Muscle of leg (tissue), 11 donors: ENCODE results near the gene PTPRG. TPM values are rescaled to one million over a fixed set of nuclear protein-coding genes. Genes with fewer than 3 reads are reported as not detected.
A peak's percentile ranks its signal among the peaks of the same experiment; 100 is the strongest.

ENCODE experiments used
- DNase-seq: peaks from one replicate; pipeline ENCODE4 v3.0.0; 2013
- H3K27ac ChIP-seq: one replicate; pipeline ENCODE4 v1.5.1; 2013; ENCODE audit warnings: mild to moderate bottlenecking, low read length, control low read depth
- H3K27me3 ChIP-seq: one replicate; pipeline ENCODE4 v1.6.1; 2013; ENCODE audit warnings: low read length; ENCODE audit not compliant: control insufficient read depth, insufficient read depth
- H3K36me3 ChIP-seq: one replicate; pipeline ENCODE4 v1.6.1; 2013; ENCODE audit warnings: low read length; ENCODE audit not compliant: control insufficient read depth, insufficient read depth
- H3K4me1 ChIP-seq: one replicate; pipeline ENCODE4 v1.6.1; 2013; ENCODE audit warnings: low read length; ENCODE audit not compliant: control insufficient read depth, insufficient read depth
- H3K4me3 ChIP-seq: one replicate; pipeline ENCODE4 v1.5.1; 2013; ENCODE audit warnings: low read length, control low read depth
- H3K9me3 ChIP-seq: replicated peaks from 2 replicates; pipeline ENCODE4 v1.6.1; 2013; ENCODE audit warnings: low read depth, low read length; ENCODE audit not compliant: control insufficient read depth
- WGBS: methylation state at CpG from one replicate; pipeline ENCODE4 v1.1.5; 2013; ENCODE audit warnings: missing lambda C conversion rate; ENCODE audit not compliant: insufficient coverage; 5-methylcytosine and 5-hydroxymethylcytosine counted together
- polyA plus RNA-seq, 8 donors: library from polyadenylated mRNA; unstranded; fragments of 120-200 nt; gene quantifications; one replicate each; pipeline versions ENCODE4 v1.2.1 to v1.2.3, GENCODE V29; 2013; ENCODE audit warnings: inconsistent platforms in 1 of 8, low replicate concordance in 1 of 8; ENCODE audit not compliant: insufficient read length in 8 of 8, insufficient read depth in 1 of 8
- total RNA-seq: library from RNA; stranded (reverse); fragments of 120-200 nt; gene quantifications from one replicate; pipeline ENCODE4 v1.2.4, GENCODE V29; 2013

Gene PTPRG
- total and polyA plus RNA-seq, 9 donors: 15.7 to 45.7 (median 30.8) TPM

- WGBS: no CpG with 5 or more reads among the region's 1 CpG
- H3K36me3 ChIP-seq: peaks cover 4% of the 10 kb centered on the region
Observed at GRCh38 chr3:62281726-62282125, 720.4 kb downstream of the PTPRG start.

DNA sequence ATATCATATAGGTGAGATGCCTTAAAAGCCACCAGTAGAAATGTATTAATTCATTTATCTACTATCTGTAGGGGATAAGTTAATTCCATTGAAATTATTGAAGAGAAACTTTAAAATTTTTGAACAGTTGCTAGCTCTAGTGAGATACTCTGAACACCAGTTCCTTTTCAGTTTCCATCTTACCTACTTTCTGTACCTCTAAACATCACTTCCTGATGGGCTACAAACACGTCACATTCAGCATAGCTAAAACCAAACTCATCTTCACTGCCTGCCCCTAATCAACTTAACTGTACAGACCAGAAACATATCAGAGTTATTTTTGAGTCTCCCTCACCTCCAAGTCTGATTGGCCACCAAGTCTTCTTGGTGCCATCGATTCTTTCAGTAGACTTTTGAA lies 723.1 kb downstream of the PTPRG start:
- no peak overlapping the region for H3K4me3 ChIP-seq
- no peak for DNase-seq
- no peak overlapping the region for H3K27ac ChIP-seq
- WGBS: 91% methylated on average over 2 of the region's 2 CpGs
- no peaks in the 10 kb centered on the region for H3K27me3 ChIP-seq
- no peaks in the 10 kb centered on the region for H3K9me3 ChIP-seq
- H3K4me1 ChIP-seq: no peaks in the 10 kb centered on the region
- H3K36me3 ChIP-seq: peaks cover 2% of the 10 kb centered on the region

More at GRCh38 chr3:62281726-62282125, 720.4 kb downstream of the PTPRG start:
- Histone ChIP-seq H3K9me3 (no peaks in the 10 kb centered on the region), H3K27me3 (no peaks in the 10 kb centered on the region), H3K4me1 (no peaks in the 10 kb centered on the region), H3K4me3 (no peak overlapping the region), H3K27ac (no peak overlapping the region)
- no peak for DNase-seq

DNA sequence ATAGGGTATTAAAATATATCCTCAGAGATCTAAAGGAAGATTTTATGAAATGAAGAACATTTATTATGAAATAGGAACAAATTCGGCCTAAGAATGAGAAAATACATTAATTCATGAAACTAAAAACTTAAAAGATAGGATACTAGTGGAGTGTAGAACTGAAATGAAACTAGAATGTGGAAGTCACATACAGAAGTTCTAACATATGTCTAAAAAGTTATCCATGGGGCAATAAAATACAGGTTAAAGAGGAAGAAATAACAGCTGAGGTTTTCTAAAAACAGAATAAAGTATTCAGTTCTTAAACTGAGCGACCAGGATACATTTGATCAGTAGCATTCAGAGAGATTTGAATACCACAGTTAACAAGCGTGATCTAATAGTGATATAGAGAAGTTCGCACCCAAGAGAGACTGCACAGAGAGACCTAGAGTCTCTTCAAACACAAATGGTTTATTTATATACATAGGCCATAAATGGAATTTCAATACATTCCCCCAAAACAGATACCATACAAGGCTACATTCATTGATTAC lies 726.1 kb downstream of the PTPRG start:
- H3K27ac ChIP-seq: no peak overlapping the region
- no peaks in the 10 kb centered on the region for H3K9me3 ChIP-seq
- peaks cover 1% of the 10 kb centered on the region for H3K36me3 ChIP-seq
- no peak for DNase-seq
- H3K27me3 ChIP-seq: no peaks in the 10 kb centered on the region
- H3K4me1 ChIP-seq: no peaks in the 10 kb centered on the region
- H3K4me3 ChIP-seq: no peak overlapping the region
- no CpG with 5 or more reads among the region's 4 CpGs for WGBS

DNA sequence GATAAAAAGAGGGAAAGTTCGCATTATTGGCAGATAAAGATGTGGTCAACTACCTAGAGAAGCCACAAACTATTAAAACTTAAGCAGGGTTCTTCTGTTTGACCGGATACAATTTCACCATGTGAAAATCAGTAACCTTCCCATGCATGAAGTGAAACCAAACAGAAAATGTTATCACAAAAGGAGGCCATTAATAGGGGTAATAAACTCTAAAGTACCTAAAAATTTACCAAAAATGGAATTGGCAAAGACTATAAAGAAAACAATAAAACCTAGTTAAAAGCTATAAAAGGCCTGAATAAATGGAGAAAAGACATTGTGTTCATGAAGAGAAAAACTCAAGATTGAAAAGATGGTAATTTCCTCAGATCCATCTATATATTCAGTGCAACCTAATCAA lies 728.6 kb downstream of the PTPRG start:
- no peak overlapping the region for H3K4me3 ChIP-seq
- no peaks in the 10 kb centered on the region for H3K9me3 ChIP-seq
- H3K36me3 ChIP-seq: peaks cover 6% of the 10 kb centered on the region
- no CpG with 5 or more reads among the region's 2 CpGs for WGBS
- no peak overlapping the region for H3K27ac ChIP-seq
- DNase-seq: no peak
- no peaks in the 10 kb centered on the region for H3K4me1 ChIP-seq
- no peaks in the 10 kb centered on the region for H3K27me3 ChIP-seq

- H3K9me3 ChIP-seq: no peaks in the 10 kb centered on the region
- no peaks in the 10 kb centered on the region for H3K4me1 ChIP-seq
- no peak overlapping the region for H3K4me3 ChIP-seq
- peaks cover 6% of the 10 kb centered on the region for H3K36me3 ChIP-seq
- DNase-seq: no peak
- H3K27me3 ChIP-seq: no peaks in the 10 kb centered on the region
- WGBS: no CpG with 5 or more reads among the region's 2 CpGs
- H3K27ac ChIP-seq: no peak overlapping the region
Observed at GRCh38 chr3:62293051-62293780, 731.8 kb downstream of the PTPRG start.

DNA sequence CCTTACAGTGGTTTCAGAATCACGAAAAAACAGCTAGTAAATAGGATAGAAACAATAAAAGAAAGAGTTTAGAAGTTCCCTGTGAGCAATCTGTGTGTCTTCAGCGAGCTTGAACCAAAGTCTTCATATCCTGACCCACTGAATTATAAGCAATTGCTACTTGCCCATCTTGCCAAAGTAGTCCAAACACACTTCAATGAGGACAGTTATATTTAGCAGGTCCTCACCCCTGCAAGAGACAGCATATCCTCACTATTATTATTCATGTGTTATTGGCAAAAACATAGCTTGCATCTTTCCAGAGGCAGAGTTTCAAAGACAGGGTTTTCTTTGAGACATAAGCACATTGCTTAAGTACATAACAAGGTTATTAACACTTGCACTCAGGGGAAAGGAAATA lies 734.2 kb downstream of the PTPRG start:
- no CpG with 5 or more reads among the region's 2 CpGs for WGBS
- H3K36me3 ChIP-seq: peaks cover 6% of the 10 kb centered on the region
- H3K4me1 ChIP-seq: no peaks in the 10 kb centered on the region
- H3K4me3 ChIP-seq: no peak overlapping the region
- H3K27me3 ChIP-seq: no peaks in the 10 kb centered on the region
- no peak for DNase-seq
- H3K9me3 ChIP-seq: no peaks in the 10 kb centered on the region
- no peak overlapping the region for H3K27ac ChIP-seq

GRCh38 chr3:62300617-62301016 lies 739.2 kb downstream of the PTPRG start:
- Histone ChIP-seq H3K4me3 (no peak overlapping the region), H3K9me3 (peaks cover 4% of the 10 kb centered on the region), H3K27me3 (no peaks in the 10 kb centered on the region), H3K4me1 (no peaks in the 10 kb centered on the region), H3K27ac (no peak overlapping the region), H3K36me3 (no peaks in the 10 kb centered on the region)
- WGBS: no CpG with 5 or more reads among the region's 3 CpGs
- DNase-seq: no peak

- Histone ChIP-seq H3K4me3 (no peak overlapping the region), H3K9me3 (no peaks in the 10 kb centered on the region), H3K27ac (no peak overlapping the region), H3K27me3 (no peaks in the 10 kb centered on the region), H3K36me3 (no peaks in the 10 kb centered on the region), H3K4me1 (no peaks in the 10 kb centered on the region)
- no CpG with 5 or more reads among the region's 1 CpG for WGBS
- no peak for DNase-seq
Observed at GRCh38 chr3:62312201-62312600, 750.8 kb downstream of the PTPRG start.

GRCh38 chr3:62316525-62316924 lies 755.2 kb downstream of the PTPRG start:
- Histone ChIP-seq H3K27ac (no peak overlapping the region), H3K4me1 (peaks cover 8% of the 10 kb centered on the region), H3K36me3 (no peaks in the 10 kb centered on the region), H3K4me3 (no peak overlapping the region), H3K9me3 (peaks cover 2% of the 10 kb centered on the region), H3K27me3 (no peaks in the 10 kb centered on the region)
- DNase-seq: no peak
- WGBS: no CpG with 5 or more reads among the region's 1 CpG

GRCh38 chr3:62318365-62318751 lies 757.0 kb downstream of the PTPRG start:
- Histone ChIP-seq H3K4me1 (peaks cover 8% of the 10 kb centered on the region), H3K27ac (peak overlapping the region; percentile 54), H3K36me3 (no peaks in the 10 kb centered on the region), H3K9me3 (peaks cover 2% of the 10 kb centered on the region), H3K4me3 (peak overlapping the region; percentile 73), H3K27me3 (no peaks in the 10 kb centered on the region)
- DNase-seq: no peak
- 38% methylated on average over 12 of the region's 12 CpGs for WGBS
